ENCODE measurements around the gene SLC35F4.

The SLC35F4 gene

DNA sequence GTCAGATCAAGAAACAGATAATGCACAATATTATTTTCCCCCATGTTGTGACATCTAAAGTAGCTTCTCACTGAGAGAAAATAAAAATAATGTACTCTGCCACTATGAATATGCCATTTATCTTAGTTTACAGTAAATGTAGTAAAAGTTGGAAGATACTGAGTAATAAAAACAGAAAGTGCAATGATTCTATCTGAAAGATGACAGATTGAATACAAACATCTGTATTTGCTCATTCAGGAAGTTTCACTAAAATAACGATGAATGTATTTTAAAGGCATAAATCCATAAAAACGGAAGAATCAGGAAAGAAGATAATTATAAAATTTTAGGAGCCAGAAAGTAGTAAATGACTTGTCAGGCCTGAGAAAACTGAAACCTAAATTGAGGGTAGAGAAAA is 18.2 kb downstream of the SLC35F4 start:
- DNase-seq: no peak

DNA sequence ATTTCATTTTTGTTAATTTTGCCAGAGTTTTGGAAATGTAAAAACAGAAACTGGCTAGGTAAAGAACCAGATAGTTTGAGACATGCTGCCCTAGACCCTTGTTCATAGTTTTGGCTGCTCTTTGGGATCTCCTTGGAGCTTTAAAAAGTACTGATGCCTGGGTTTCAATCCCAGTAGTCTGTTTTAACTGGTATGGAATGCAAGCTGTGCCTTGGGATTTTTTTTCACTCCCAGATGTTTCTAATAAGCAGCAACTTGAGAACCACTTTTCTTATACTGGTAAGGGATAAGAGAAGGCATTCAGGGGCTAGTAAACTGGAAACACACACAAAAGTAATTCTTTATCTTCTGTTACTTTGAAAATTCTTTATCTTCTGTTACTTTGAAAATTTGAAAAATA is 18.8 kb downstream of the SLC35F4 start:
- no peak for DNase-seq

DNA sequence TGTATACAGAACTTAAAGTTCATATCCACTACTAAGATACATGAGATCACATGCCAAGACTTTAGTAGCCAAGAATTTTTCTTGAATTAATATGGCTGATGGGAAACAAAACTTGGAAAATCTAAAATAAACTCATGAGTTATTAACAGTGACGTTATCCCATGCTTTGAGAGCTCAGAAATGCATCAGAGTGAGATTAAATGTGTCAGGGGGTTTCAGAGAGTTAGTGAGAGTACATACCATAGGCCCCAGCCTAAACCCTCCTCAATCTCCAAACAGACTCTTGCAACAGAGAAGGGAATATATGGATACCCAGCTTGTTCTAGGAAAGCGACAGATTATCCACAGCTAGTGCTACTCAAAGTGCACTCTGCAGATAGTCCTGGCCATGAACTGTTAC is 19.3 kb downstream of the SLC35F4 start:
- no peak for DNase-seq

DNA sequence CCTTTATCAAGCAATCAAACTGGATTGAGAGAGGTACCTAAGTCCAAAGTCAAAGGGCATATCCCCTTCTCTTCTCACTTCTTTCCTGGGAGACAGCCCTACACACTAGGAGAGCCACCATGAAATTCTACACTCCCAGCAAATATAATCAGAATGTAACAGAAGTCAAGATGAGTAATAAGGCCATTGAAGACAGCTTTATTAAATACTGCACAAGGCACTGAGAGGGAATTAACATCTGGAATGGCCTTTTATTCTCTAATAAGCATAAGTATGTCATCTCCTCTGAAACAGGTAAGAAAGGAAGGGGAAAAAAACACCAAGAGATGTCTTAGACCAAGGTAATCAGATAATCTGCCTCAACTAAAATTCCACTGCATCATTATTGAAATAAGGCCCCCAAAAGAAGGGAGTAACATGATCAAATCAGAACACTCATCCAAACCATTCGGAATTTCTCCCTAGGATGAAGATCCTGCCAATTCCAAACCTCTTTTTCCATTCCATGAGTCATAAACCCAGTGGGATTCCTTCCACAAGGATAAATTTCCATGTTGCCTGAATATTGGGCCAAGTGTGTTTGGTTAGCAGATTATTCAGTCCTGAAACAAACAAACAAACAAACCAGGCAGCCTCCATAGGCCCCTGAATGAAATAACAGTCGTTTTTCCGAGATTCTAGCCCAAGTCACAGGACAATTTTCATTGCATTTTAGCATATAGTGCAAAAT is 19.9 kb downstream of the SLC35F4 start:
- no peak for DNase-seq

DNA sequence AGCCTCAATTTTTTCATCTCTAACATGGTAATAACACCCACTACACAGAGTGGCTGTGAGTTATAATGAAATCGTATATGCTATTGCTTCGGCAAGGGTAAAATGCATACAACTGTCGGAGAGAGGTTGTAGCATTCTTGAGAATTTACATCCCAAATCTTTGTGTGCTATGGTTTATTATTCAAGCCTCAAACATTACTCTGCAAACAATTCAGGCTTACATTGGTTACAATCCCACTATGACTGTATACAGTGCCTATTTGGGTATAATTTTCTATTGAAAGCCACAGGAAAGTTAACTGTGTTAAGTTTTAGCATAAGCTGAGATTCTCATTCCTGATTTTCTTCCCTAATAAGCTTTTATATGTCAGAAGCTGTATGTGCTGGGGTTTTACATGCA is 20.6 kb downstream of the SLC35F4 start:
- no peak for DNase-seq

DNA sequence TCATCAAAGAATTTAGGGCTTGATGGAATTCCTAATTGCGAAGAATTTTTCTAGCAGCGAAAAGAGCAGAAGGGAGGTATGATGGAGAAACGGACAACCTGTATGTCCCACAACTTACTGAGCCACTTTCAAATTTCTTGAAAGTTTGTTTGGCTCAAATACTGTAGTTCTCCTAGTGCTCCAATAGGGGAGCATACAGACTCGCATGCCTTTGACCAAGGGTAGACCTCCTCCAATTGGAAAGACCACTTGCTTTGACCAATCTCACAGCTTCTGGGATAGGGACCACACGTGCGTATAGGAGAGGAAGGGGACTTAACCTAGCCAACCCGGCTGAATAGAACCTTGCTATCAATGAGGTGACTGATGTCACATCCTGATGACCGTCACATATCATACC is 28.6 kb downstream of the SLC35F4 start:
- DNase-seq: no peak

DNA sequence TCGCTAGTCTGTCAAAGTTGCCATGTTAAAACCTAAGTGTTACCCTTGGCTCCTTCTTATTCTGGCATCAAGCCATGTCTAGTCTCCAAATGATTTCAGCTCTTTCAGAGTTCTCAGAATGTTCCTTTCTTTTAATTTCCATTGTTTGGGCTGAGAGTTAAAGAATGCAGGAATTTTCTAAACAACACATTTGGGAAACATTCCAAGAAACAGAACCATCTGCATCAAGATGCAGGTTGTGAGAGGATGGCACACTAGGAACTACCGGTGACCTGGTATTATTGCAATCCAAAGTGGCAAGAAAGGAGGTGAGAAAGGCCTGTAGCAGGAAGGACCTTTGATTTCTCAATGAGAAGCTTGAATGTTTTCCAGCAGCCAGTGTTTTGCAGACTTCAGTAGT is 30.1 kb downstream of the SLC35F4 start:
- DNase-seq: no peak

DNA sequence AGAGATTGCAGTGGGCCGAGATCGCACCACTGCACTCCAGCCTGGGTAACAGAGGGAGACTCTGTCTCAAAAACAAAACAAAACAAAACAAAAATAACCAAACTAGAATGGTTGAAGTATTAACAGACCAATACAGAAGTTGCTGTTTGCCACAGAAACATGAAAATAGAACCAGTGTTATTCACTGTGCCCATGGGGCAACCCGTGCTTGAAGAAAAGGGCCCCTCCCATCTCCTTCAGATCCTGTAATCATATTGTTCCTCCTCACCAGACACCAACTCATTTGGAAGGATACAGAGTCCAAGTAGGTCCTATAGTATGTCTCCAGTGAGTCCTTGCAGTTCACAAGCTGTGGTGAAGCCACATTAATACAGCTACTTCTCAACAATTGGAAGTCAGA is 30.9 kb downstream of the SLC35F4 start:
- DNase-seq: no peak

DNA sequence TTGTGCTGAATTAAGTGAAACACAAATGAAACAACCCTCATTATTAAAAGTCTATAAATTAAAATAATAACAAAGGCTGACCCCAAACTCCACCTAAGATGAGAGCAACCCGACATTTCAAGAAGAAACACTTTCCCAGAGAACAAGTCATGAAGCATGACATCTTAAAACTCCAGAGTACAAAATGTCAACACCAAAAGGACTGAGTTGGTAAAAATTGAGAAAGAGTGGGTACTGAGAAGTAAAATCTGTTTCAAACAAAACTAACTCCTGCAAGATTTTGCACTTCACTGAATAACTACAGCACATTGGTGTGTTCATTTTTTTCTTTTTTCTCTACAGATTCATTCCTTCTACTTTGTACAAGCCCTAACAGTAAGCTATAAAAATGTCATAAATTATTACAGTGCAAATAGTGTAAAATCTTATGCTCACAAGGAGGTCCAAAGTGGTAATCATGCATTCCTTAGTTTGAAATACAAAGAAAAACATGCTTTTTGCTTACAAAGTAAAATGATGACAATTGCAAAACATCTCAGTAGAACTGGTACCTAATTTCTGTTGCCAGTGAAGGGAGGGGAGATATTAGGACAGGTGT is 31.8 kb downstream of the SLC35F4 start:
- DNase-seq: no peak

DNA sequence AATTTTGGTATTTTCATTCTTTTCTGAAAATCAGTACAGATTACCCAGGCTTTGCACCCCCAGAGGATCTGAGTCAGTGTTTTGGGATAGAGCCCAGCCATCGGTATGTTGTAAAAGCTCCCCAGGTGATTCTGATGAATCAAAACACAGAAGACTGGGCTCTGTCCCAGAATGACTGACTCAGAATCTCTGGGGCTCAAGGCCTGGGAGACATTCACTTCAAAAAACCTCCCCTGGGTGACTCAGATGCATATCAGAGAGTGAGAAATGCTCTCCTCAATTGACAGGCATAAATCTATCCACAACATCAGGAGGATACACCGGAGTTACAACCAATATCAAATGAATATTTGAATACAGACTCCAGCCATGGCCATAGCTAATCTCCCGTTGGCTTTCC is 32.6 kb downstream of the SLC35F4 start:
- no peak for DNase-seq

DNA sequence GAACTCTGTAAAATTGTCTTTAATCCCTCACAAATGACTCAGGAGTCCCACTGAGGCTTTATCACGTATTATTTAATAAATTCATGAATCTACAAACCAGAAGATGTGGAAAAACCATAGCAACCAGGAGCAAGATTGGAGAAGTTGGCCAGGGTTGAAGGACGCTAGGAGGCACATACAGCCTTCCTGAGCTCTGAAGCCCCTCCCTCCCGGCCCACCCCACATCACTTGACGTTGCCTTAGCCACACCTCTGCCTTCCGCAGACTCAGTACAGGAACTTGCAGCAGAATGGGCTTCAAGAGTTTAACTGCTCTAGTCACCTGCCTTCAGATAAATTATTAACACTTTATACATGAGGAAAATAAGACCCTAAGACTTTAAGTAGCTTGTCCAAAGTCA is 33.9 kb downstream of the SLC35F4 start:
- no peak for DNase-seq

DNA sequence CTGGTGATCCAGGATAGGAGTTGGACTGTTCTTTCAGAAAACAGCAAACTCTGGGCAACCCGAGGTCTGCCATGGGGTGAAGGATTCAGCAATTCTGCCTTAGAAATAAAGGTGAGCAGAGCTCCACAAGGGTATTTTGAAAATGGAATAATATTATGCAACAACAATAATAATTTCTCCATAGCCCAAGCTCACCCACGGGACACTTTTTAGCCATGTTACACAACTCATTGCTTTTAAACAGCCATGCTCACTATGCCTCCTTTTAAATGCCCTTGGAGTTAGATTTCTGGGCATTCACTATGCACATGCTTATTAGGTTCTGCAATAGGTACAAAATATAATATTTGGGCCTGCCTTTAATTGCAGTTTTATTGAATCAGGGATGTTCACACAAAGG is 37.2 kb downstream of the SLC35F4 start:
- no peak for DNase-seq

DNA sequence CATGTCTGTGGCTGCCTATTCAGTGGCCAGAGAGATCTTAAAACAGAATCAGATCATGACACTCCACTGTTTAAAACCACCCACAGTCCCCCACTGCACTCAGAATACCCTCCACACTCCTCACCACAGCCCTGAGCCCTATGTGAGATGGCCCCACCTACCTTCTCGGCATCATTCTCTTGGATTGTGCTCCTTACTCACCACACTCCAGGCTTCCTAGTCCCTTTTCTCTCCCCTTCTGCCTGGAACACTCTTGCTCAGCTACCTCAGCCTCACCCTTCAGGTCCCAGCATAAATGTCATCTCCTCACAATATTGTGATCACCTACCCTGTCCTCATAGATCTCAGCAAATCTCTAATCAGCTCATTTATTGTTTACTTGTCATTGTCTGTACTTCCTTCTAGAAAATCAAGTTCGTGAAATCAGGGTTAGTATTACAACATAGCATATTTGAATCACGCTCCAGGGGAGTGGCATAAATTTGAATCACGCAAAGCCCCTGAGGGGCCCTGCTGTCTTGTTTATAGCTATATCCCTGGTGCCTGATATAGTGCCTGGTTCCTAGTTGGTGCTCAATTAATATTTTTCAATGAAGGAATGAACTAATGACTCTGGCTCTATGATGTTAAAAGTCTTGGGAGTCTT is 42.8 kb downstream of the SLC35F4 start:
- no peak for DNase-seq

DNA sequence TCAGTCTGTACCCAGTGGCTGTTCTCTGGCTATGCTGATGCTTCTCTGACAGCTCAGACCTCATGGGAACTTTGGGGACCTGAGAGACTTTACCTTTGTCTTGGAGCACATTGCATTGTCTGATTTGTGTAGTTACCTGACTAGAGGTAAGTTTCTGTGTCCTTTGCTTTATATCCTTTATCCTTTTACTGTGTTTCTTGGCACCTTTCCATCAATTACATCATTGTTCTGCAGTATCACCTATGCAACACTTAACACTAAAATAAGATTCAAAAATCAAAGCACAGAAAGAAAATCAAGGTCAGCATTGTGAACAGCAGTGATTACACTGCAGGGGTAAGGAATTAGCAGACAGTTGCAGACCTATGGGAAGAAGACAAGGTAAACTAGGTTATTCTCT is 43.8 kb downstream of the SLC35F4 start:
- DNase-seq: no peak

DNA sequence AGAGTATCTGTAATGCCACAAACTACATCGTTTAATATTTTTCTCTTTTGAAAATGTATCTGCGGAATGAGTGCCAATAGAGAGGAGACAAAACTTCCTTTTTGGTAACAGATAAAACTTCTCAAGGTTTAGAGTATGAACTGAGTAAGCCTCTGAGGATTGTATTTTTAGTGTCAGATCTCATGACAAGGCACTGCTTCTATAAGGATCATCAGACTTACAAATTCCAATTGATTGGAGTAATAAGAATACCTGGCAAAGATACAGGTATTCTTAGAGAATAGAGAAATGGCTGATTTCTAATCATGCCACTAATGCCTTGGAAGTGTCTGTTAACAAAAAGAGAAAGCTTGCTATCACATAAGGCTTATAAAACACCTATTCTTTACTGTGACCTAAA is 45.3 kb downstream of the SLC35F4 start:
- no peak for DNase-seq

DNA sequence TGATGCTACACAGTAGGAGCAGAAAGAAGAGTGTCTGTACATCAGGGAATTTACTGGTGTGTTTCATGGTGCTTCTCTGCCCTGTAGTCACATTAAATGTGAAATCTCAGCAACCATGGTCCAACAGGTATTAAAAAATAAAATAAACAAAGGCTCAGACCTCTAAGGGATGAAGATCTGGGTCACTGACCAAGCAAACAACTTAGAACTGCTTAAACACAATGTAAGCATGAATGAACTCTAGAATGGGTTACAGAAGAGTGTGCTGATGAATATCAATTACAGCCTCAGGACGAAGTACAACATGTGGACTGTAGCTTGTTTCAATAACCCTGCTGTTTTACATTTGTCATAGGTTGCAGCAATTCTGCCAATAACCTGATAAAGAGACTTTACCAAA is 47.4 kb downstream of the SLC35F4 start:
- DNase-seq: no peak

DNA sequence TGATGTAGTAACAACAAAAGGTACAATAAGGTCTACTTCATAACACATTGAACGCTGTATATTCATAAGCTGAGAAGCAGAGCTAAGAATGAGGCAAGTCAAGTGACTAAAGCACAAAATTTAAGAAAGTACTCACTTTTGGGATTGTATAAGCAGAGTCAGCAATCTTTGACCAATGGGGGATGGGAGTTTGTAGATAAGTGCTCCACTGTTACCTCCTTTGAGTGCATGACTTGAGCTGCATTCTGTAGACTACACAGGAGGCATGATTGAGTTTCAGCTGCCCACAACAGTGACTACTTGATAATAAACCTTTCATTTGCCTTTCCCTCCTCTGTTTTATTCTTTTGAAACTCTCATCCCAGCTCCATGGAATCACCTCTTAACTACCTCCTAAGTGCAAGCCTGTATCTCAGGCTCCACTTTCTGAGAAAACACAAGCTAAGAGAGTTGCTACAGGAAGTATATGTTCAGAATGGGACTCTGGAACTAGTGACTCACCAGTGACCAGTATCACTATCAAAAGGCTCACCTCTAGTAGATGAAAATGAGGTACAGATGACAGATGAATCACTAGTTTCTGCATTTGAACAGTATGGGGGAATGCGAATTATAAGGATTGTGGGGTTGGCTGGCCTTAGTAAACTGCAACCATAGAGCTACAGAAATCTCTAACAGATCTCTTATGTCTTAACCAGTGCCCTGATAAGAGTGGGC is 49.2 kb downstream of the SLC35F4 start:
- no peak for DNase-seq

DNA sequence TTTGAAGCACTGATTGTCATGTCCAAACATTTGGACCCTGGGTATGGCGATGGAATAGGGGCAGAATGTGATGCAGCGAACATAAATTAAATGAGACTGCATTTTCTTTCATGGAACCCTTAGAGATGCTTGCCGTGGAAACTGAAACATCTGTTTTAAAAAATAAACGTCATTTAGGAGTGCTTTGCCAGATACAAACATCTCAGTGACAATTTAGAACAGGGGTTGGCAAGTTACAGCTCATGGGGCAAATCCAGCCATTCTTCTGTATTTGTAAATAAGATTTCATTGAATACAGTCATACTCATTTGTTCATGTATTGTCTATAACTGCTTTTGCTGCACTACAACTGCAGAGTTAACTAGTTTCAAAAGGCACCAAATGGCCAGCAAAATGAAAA is 51.2 kb downstream of the SLC35F4 start:
- no peak for DNase-seq

DNA sequence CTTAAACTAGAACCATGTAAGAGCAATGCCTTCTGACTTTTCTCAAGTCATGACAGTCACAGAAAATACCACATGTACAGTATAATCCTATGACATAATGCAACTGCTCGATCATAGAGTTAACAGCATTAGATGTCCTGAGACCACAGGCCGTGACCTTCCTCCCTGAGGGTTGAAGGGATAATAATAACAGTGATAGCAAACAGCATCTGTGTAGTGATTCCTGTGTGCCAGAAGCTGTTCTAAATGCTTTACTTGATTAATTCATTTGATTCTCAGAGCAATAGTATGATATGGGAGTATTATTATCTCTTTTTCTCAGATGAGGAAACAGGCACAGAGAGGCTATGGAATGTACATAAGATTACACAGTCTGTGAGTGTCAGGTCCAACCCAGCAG is 53.2 kb downstream of the SLC35F4 start:
- DNase-seq: no peak

DNA sequence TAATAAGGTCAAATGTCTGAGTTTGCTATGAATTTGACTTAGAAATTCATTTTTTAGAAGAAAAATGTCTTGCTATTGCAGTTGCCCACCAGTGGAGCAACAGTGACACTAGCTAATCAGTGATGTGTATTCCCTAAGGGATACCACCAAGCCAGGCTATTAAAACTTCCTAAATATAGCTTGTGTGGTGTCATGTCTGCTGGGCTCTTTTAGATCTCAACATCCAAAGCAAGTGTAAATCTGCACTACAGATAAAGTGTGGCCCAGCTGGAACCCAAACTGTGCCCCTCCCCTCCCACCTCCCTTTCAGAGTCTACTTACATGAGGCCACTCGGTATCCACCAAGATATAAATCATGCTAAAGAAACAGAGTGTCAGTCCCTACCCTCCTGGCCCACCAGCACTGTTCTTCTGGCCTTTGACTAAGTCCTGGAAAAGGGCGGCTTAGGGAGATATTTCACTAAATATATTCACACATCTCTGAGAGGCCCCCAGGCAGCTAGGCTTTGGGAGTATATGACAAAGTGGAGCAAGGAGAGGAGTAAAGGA is 53.8 kb downstream of the SLC35F4 start:
- DNase-seq: no peak

DNA sequence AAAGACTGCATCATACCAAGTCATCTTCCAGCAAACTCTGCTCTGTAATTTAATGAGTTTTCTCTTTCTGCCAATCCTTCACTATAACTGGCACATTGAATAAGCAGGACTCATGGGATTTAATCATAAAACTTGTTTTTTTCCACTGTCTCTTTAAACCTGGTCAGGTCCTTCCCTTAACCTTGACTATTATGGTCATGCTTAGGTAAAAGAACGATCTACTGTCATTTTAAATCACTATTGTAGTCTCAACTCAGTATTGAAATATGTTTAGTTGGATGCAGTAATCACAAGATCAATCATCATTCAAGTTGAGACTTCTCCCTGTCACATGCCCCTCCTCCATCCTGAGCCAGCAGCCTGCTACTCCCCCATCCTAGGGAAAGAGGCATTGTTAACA is 56.1 kb downstream of the SLC35F4 start:
- no peak for DNase-seq

DNA sequence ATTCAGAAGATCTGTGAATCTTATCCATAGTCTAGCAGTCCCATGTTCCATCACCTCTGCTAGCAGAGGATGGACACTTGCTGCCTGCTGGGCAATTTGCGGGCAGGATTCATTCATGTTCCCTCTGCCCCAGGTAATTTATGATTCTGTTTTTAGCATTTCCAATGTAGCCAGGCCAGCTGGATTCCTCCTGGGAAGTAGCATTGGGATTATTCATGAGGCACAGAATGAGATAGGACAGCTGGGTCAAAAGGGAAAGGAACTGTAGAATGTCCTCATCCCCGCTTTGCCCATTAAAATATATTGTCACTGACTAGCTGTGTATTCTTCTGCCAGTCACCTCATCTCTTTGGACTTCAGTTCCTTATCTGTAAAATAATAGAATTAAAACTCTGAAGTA is 68.7 kb downstream of the SLC35F4 start:
- no peak for DNase-seq

DNA sequence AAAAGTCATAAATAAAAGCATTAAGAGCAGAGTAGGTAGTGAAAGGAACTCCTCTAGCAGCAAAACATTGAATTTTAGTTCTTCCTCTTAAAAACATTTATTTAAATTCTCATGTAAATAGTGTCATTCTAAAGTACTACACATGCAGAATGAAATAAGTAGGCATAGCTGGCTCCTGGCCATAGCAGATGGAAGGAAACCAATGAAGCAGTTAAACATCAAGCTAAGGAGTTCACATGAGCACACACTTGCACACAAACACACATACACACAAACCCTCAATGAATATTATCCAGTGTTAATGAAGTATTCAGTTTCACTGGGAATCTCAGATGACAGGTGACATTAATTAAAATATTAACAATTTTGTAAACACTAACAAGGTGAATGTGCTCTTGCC is 69.3 kb downstream of the SLC35F4 start:
- DNase-seq: no peak

DNA sequence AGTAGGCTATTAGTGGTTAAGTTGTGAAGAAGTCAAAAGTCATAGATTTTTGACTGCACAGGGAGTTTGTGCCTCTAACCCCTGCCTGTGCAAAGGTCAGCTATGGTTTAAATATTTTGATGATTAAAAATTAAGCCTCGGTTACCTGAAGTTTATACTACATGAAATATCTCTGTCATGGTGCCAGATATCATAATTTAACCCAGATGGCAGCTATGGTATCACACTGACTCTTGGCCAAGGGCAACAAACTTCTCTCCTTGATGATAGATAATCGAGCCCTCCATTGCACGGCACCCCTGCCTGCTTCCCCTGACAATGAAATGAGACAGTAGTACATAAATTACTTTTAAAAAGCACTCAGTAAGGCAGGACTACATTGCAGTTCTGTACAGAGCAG is 80.8 kb downstream of the SLC35F4 start:
- no peak for DNase-seq

Data from stimulated activated CD4-positive, alpha-beta T cell treated with anti-CD3 and anti-CD28 coated beads, Interleukin-12 subunit alpha, Interleukin-12 subunit beta, amount 100 ng/mL, for 4 hours (primary cell).